ENCODE results near the gene CTDSPL.

GRCh38 chr3:37993460-37993819 lies 131.8 kb downstream of the CTDSPL start:
- TF ChIP-seq YY1 (IDR thresholded peaks at IDR 0.05; ENCODE audit: insufficient read depth, insufficient read length) (no peak), ZNF274 (IDR thresholded peaks at IDR 0.05; ENCODE audit: low read depth, low read length) (no peak)
